Endometrial microvascular endothelial cells (primary cell): ENCODE results near the gene CD24. TPM values are rescaled to one million over a fixed set of nuclear protein-coding genes. Genes with fewer than 3 reads are reported as not detected.
"Not testable (repeated sequence)": the region's sequence is repeated elsewhere in the genome, so short reads cannot be mapped to it uniquely, and the experiment has no call there.

Experiments used
- in situ Hi-C: cut with HindIII; loops from 2 replicates; pipeline ENCODE4 v1.10.0; 2017; ENCODE audit warnings: low sequenced_read_pairs, low pct_unique_long_range_greater_than_20kb; ENCODE audit errors: inconsistent ontology term
- total RNA-seq: library from RNA; depleted of rRNA; stranded (reverse); fragments of >200 nt; gene quantifications from one replicate; pipeline ENCODE4 v1.2.3, GENCODE V29; 2015; ENCODE audit errors: inconsistent ontology term

Gene CD24
- total RNA-seq, 1 donor from 2014 or later: not detected

DNA sequence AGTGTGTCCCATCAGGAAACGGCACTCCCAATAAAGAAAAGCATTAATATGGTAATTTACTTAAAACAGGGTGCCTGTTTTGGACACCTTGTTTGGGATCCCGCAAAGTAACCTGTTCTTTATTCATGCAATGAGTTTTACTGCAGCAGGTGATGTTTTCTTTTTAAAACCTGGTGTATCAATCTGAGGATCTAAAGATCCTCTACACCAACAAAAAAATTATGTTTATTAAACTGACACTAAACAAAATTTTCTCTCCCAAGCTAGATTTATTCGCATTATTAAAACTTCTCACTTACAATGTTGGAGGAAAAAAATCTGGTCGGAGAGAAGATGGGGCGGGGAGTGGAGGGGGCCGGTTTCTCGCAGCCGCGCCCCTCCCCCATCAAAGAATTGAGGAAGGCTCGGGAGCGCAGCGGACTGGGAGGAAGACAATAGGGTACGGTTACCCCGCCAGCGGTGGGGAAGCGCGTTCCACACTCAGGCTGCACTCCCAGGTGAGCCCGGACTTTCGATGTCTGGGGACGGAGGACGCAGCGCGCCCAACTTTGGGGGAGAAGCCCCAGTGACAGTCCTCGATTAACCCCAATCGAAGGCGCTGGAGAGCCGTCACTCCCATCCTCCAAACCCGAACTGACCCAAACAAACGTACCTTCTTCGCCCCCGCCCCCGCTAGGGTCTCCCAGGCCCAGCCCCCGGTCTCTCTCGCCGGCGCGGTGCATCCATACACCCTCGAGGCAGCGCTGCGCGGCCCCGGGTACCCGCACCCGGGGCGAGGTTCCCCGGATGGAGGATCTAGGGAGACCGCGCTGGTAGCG, 1.3 kb downstream of the CD24 start:
- in situ Hi-C loops: no loop called here

GRCh38 chr6:106972500-106972899, 2.0 kb downstream of the CD24 start:
- in situ Hi-C loops: no loop called here

GRCh38 chr6:106970769-106971168, 3.8 kb downstream of the CD24 start:
- in situ Hi-C loops: not testable (repeated sequence)

- in situ Hi-C loops: no loop called here
Observed at GRCh38 chr6:106967936-106968555, 6.5 kb downstream of the CD24 start.

GRCh38 chr6:106966671-106967640, 7.6 kb downstream of the CD24 start:
- in situ Hi-C loops: no loop called here

DNA sequence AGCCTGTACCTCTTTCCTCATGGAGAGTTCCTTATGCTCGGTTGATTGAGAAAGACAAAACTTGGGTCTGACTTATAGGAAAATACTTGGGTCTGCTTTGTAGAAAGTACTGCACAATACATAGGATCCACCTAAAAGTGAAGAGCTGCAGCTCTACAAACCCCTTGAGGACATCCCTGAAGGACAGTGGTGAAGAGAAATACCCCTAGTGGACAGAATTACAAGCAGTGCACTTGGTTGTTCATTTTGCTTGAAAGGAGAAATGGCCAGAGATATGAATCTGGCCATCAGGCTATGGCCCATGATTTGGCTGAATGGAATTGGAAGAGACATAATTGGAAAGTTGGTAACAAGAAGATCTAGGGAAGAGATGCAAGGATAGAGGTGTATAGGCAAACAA, 8.3 kb downstream of the CD24 start:
- in situ Hi-C loops: no loop called here

DNA sequence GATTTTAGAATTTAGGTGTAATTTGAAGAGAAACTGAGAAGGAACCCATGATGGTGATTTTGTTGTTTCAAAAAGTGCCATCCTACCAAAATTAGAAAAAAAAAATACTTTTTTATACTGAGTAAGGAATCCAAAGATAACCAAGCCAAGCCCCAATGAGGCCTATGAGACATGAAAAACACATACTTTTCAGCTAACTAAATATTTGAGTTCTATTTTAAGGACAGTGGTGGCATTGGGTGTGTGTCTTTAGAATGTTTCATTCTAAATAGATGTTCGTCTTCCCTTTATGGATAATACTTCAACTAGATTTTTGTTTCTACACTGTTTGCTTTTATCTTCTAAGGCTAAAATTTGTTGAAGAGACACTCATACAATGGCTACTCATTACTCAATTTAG, 9.6 kb downstream of the CD24 start:
- in situ Hi-C loops: no loop called here

DNA sequence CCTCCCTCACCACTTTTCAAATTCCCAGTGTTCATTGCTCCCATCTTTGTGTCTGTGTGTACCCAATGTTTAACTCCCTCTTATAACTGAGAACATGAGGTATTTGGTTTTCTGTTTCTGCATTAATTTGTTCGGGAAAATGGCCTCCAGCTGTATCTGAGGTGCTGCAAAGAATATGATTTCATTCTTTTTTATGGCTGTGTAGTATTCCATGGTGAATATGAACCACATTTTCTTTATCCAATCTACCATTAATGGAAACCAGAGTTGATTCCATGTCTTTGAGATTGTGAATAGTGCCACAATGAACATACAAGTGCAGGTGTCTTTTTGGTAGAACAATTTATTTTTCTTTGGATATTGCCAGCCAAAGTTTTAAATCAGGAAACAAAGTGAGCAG, 10.4 kb downstream of the CD24 start:
- in situ Hi-C loops: no loop called here

DNA sequence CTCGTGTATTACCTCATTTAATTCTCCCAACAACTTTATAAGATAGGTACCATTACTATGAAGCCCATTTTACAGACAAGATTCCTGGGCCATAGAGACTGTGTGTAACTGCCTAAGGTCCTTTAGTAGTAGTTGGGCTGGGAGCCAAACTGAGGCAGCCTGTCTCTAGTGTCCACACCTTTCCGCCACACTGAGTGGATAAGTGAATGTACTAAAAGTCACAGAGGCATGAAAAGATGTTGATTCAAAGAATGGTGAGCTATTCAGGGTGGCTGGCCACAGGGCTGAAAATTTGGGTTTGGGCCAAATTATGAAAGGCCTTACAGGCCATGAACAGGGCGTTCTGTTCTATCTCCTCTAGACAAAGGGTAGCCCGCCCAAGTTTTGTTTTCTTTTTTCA, 11.0 kb downstream of the CD24 start:
- in situ Hi-C loops: no loop called here

- in situ Hi-C loops: no loop called here
Observed at GRCh38 chr6:106961801-106962200, 12.7 kb downstream of the CD24 start.

GRCh38 chr6:106961136-106961535, 13.4 kb downstream of the CD24 start:
- in situ Hi-C loops: no loop called here

- in situ Hi-C loops: no loop called here
Observed at GRCh38 chr6:106959985-106960384, 14.5 kb downstream of the CD24 start.

GRCh38 chr6:106939848-106940247, 34.7 kb downstream of the CD24 start:
- in situ Hi-C loops: no loop called here

DNA sequence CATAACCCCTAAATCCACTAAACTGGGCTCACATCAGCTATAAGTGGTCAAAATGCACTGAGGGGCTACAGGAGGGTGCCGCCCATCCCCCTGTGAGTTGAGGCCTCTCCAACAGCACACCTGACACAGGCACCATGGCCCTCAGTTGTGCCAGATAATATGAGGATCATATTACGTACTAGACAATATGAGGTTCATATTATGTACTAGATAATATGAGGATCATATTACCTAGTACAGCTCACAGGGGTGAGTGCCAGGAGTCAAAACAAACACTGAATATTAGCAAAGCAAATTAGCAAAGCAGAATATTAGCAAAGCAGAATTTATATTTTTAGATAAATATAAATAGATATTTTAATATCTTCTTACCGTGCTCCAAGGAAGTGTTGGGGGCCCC, 35.3 kb downstream of the CD24 start:
- in situ Hi-C loops: no loop called here

DNA sequence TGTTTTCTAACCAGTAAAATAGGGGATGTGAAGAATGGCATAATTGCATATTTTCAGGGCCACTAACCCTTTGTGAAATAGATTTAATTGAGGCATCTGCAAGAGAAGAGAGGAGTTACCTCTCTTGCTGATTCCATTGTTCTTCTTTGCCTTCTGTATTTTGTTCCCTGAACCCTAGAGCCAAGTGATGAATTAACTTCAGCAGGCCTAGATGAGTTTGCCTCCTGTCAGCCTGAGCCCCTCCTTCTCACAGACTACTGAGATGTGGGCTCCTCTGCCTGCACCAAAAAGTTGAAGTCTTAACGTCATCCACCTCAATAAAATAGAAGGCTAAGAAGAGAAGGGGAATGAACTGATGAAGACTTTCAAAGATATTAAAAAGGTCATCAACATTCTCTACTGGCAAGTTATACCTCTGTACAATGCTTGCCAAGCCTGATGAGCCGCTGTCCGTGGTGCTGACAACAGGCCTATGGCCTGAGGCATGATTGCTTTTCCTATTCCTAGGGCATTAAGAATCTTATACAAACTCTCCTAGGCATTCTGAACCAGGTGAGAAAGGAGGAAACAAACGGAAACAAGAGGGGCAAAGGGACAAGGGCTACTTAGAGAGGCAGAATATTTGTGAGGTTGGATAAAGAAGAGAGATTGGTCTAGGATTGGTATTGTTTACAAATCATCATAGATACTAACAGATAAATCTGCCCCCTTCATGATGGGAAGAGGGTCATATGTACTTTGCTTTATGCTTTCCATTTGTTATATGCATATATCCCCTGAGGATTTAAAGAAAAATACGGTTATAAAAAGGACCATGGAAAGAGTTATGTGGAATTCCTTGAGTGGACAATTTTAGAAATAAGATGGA, 46.8 kb downstream of the CD24 start:
- in situ Hi-C loops: no loop called here

GRCh38 chr6:106925948-106926347, 48.6 kb downstream of the CD24 start:
- in situ Hi-C loops: no loop called here

GRCh38 chr6:106924694-106925523, 49.6 kb downstream of the CD24 start:
- in situ Hi-C loops: no loop called here

DNA sequence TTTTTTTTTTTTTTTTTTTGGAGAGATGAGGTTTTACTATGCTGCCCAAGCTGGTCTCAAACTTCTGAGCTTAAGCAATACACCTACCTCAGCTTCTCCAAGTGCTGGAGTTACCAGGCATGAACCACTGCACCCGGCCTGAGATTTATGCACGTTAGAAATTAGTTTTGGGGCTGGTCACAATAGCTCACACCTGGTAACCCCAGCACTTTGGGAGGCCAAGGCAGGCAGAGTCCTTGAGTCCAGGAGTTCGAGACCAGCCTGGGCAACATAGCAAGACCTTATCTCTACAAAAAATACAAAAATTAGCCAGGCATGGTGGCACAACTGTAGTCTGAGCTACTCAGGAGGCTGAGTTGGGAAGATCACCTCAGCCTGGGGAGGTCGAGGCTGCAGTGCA, 51.9 kb downstream of the CD24 start:
- in situ Hi-C loops: no loop called here
